HG03175 (cell line): ENCODE measurements around the gene GLIPR2.
"Not testable (repeated sequence)": the region's sequence is repeated elsewhere in the genome, so short reads cannot be mapped to it uniquely, and the experiment has no call there.

ENCODE experiments used
- ATAC-seq: cut with Tn5 transposase; IDR thresholded peaks from one replicate; pipeline ENCODE4 v1.9.1; 2021; ENCODE audit warnings: mild to moderate bottlenecking, moderate library complexity; ENCODE audit not compliant: unreplicated experiment

The GLIPR2 gene

GRCh38 chr9:36162211-36162738 lies 25.7 kb downstream of the GLIPR2 start:
- ATAC-seq, result no peak

GRCh38 chr9:36163049-36163785 lies 26.7 kb downstream of the GLIPR2 start:
- ATAC-seq, result no peak

GRCh38 chr9:36163786-36164170 lies 27.2 kb downstream of the GLIPR2 start:
- ATAC-seq, result no peak

- no peak for ATAC-seq
Measured at GRCh38 chr9:36164372-36164771, 27.8 kb downstream of the GLIPR2 start.

- no peak for ATAC-seq
Measured at GRCh38 chr9:36164989-36165388, 28.5 kb downstream of the GLIPR2 start.

GRCh38 chr9:36165826-36166167 lies 29.3 kb downstream of the GLIPR2 start:
- ATAC-seq, result no peak

- ATAC-seq, result peak; percentile 88
Measured at GRCh38 chr9:36166168-36166927, 29.8 kb downstream of the GLIPR2 start.

- no peak for ATAC-seq
Measured at GRCh38 chr9:36169166-36169565, 32.6 kb downstream of the GLIPR2 start, which contains the start of gene CCIN. Gene CCIN (plus strand): TSS chr9:36169388. CDS start chr9:36169503, 115 bp downstream.

GRCh38 chr9:36169708-36170107 lies 33.2 kb downstream of the GLIPR2 start:
- no peak for ATAC-seq

GRCh38 chr9:36170531-36170930 lies 34.0 kb downstream of the GLIPR2 start:
- no peak for ATAC-seq

GRCh38 chr9:36173861-36174260 lies 37.3 kb downstream of the GLIPR2 start:
- ATAC-seq, result no peak

- no peak for ATAC-seq
Measured at GRCh38 chr9:36174271-36174670, 37.7 kb downstream of the GLIPR2 start.

GRCh38 chr9:36174731-36175130 lies 38.2 kb downstream of the GLIPR2 start:
- no peak for ATAC-seq

GRCh38 chr9:36175209-36175608 lies 38.7 kb downstream of the GLIPR2 start:
- not testable (repeated sequence) for ATAC-seq

- not testable (repeated sequence) for ATAC-seq
Measured at GRCh38 chr9:36176496-36176895, 40.0 kb downstream of the GLIPR2 start.

GRCh38 chr9:36177571-36177970 lies 41.0 kb downstream of the GLIPR2 start:
- ATAC-seq, result no peak

GRCh38 chr9:36180243-36180642 lies 43.7 kb downstream of the GLIPR2 start:
- ATAC-seq, result not testable (repeated sequence)

GRCh38 chr9:36187414-36187813 lies 50.9 kb downstream of the GLIPR2 start:
- ATAC-seq, result no peak

GRCh38 chr9:36188212-36188611 lies 51.7 kb downstream of the GLIPR2 start:
- ATAC-seq, result no peak

GRCh38 chr9:36189976-36190375 lies 53.4 kb downstream of the GLIPR2 start:
- ATAC-seq, result no peak

GRCh38 chr9:36190388-36191289 lies 54.1 kb downstream of the GLIPR2 start, which contains the start of gene CLTA:
Gene CLTA (plus strand): TSS chr9:36190921. CDS start chr9:36191057, 136 bp downstream.
- ATAC-seq, result peak; percentile 98
